Vagina (tissue), 2 donors: ENCODE measurements around the gene TENM4. TPM values are rescaled to one million over a fixed set of nuclear protein-coding genes. Genes with fewer than 3 reads are reported as not detected.

Source experiments
- DNase-seq, 2 donors: peaks; one replicate each; pipeline ENCODE4 v3.0.0-alpha.2; 2017; ENCODE audit errors: extremely low spot score in 2 of 2
- H3K27ac ChIP-seq: fragments of 200-600 bp; sonication (generic); one replicate; pipeline ENCODE4 v1.5.1; 2019
- H3K27me3 ChIP-seq: fragments of 200-600 bp; sonication (generic); one replicate; pipeline ENCODE4 v1.5.1; 2019
- H3K36me3 ChIP-seq, 2 donors: fragments of 200-600 bp; sonication (generic); one replicate each; pipeline ENCODE4 v1.5.1; 2017 to 2019
- H3K4me1 ChIP-seq: fragments of 200-600 bp; sonication (generic); one replicate; pipeline ENCODE4 v1.5.1; 2019
- H3K4me3 ChIP-seq, 2 donors: fragments of 200-600 bp; sonication (generic); 1 replicate in 1 of 2; 2 replicates in 1 of 2; pipeline ENCODE4 v1.5.1; 2016 to 2019
- H3K9me3 ChIP-seq: fragments of 200-600 bp; sonication (generic); one replicate; pipeline ENCODE4 v1.5.1; 2019
- CTCF ChIP-seq, 3 experiments: fragments of 450-650 bp in 2 of 3; fragments of 200-600 bp in 1 of 3; sonication (generic) in 1 of 3; IDR thresholded peaks; one replicate each; pipeline ENCODE4 v1.5.1; 2017 to 2019; ENCODE audit warnings: antibody characterized with exemption in 3 of 3, mild to moderate bottlenecking in 2 of 3, moderate library complexity in 2 of 3
- POLR2A ChIP-seq, 2 donors: fragments of 450-650 bp; IDR thresholded peaks; one replicate each; pipeline ENCODE4 v1.6.1; 2017; ENCODE audit warnings: antibody characterized with exemption in 2 of 2, mild to moderate bottlenecking in 2 of 2, moderate library complexity in 2 of 2
- POLR2AphosphoS5 ChIP-seq, 2 donors: sonication (generic); formaldehyde crosslinking; IDR thresholded peaks; one replicate each; pipeline ENCODE4 v1.9.0; 2017; ENCODE audit warnings: antibody characterized with exemption in 2 of 2, mild to moderate bottlenecking in 2 of 2, low read depth in 1 of 2; ENCODE audit not compliant: insufficient read depth in 1 of 2
- intact Hi-C: fragments of 100-400 bp; cut with DNase I; formaldehyde crosslinking; loops from one replicate; pipeline ENCODE4 v1.15.1; 2023
- total RNA-seq: library from RNA; depleted of rRNA; stranded (reverse); fragments of >200 nt; gene quantifications from one replicate; pipeline ENCODE4 v1.2.3, GENCODE V29; 2016

TENM4 gene
- total RNA-seq, 1 donor from 2014 or later = 12.5 TPM

DNA sequence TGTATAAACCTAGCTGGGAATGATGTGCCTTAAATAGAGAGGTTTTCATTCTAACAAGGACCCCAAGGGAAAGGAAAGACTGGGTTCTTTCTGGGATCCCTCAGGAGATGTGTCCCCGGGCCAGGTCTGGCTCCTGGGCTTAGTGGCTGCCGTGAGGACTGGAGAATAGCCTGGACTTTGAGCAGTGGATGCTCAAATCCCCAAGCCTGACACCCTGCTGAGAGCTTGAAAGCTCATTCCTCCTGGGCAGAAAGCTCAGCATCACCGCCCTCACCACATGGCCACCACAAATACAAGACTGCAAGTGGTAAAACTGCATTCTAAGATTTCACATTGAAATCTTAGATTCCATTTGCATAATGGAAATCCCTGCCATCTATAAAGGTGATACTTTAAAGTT is 786.8 kb downstream of the TENM4 start:
- Histone ChIP-seq H3K4me3 (no peak overlapping the region), H3K27me3 (no peaks in the 10 kb centered on the region), H3K27ac (no peak overlapping the region), H3K4me1 (no peaks in the 10 kb centered on the region), H3K9me3 (no peaks in the 10 kb centered on the region), H3K36me3 (no peaks in the 10 kb centered on the region)
- TF ChIP-seq POLR2A (IDR thresholded peaks at IDR 0.05) (no peak), CTCF (IDR thresholded peaks at IDR 0.05) (no peak), POLR2AphosphoS5 (IDR thresholded peaks at IDR 0.05; ENCODE audit: insufficient read depth in 1 of 2, low read depth in 1 of 2) (no peak)
- peak in 1 of 2 donors; percentile 32 for DNase-seq
- intact Hi-C loops = no loop called here

DNA sequence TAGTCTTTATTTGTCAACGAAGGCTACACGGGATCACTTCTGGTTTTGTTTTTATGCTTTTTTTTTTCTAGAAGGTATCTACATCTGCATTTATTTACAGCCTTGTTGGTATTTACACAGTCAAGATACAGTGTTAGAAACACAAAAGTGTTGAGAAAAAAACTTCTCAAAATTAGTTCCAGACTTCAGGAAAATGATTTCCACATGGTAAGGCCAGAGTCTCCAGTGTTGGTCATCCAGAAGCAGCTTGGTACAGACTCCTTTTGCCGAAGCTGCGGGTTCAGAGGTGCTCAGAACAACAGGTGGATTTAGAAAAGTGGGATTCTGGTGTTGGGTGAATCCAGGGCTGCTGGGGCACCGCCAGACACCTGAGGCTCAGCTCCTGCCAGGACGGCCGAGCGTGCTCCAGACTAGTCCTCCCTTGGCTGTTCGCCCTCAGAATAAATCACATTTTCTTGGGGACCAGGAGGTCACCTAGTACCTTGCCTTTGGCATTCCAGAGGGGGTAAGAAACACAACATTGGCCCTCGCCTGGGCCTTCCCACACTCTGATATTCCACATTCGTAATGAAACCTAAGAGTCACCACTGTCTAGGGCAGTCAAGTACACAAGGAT is 787.4 kb downstream of the TENM4 start:
- Histone ChIP-seq H3K9me3 (no peaks in the 10 kb centered on the region), H3K36me3 (no peaks in the 10 kb centered on the region), H3K27ac (no peak overlapping the region), H3K27me3 (no peaks in the 10 kb centered on the region), H3K4me3 (no peak overlapping the region), H3K4me1 (no peaks in the 10 kb centered on the region)
- peak; percentile 76 to 85 for DNase-seq
- intact Hi-C loops = no loop called here
- TF ChIP-seq POLR2AphosphoS5 (IDR thresholded peaks at IDR 0.05; ENCODE audit: insufficient read depth in 1 of 2, low read depth in 1 of 2) = no peak
- no peak for TF ChIP-seq POLR2A (IDR thresholded peaks at IDR 0.05)
- TF ChIP-seq CTCF (IDR thresholded peaks at IDR 0.05) = no peak

GRCh38 chr11:78652843-78653239 is 788.0 kb downstream of the TENM4 start:
- TF ChIP-seq CTCF (IDR thresholded peaks at IDR 0.05) = no peak
- TF ChIP-seq POLR2A (IDR thresholded peaks at IDR 0.05) = no peak
- no peak for TF ChIP-seq POLR2AphosphoS5 (IDR thresholded peaks at IDR 0.05; ENCODE audit: insufficient read depth in 1 of 2, low read depth in 1 of 2)
- H3K36me3 ChIP-seq = no peaks in the 10 kb centered on the region
- H3K4me1 ChIP-seq = no peaks in the 10 kb centered on the region
- H3K4me3 ChIP-seq = no peak overlapping the region
- no peak overlapping the region for H3K27ac ChIP-seq
- no peaks in the 10 kb centered on the region for H3K9me3 ChIP-seq
- no peaks in the 10 kb centered on the region for H3K27me3 ChIP-seq
- intact Hi-C loops = no loop called here
- DNase-seq = peak in 1 of 2 donors; percentile 65

- H3K4me1 ChIP-seq = no peaks in the 10 kb centered on the region
- intact Hi-C loops = no loop called here
- no peak for TF ChIP-seq POLR2A (IDR thresholded peaks at IDR 0.05)
- no peak for TF ChIP-seq CTCF (IDR thresholded peaks at IDR 0.05)
- no peak for TF ChIP-seq POLR2AphosphoS5 (IDR thresholded peaks at IDR 0.05; ENCODE audit: insufficient read depth in 1 of 2, low read depth in 1 of 2)
- H3K4me3 ChIP-seq = no peak overlapping the region
- H3K36me3 ChIP-seq = no peaks in the 10 kb centered on the region
- DNase-seq = peak in 1 of 2 donors; percentile 32
- H3K27me3 ChIP-seq = no peaks in the 10 kb centered on the region
- H3K27ac ChIP-seq = no peak overlapping the region
- no peaks in the 10 kb centered on the region for H3K9me3 ChIP-seq
These were observed 788.6 kb downstream of the TENM4 start for GRCh38 chr11:78651923-78652842.
